Measurements from ENCODE around the gene NTSR1. TPM values are rescaled to one million over a fixed set of nuclear protein-coding genes. Genes with fewer than 3 reads are reported as not detected.

The NTSR1 gene
- polyA plus RNA-seq, 3 donors, result 0.35 to 2.5 (median 0.40) TPM

GRCh38 chr20:62706857-62707256 is 1.8 kb upstream of the NTSR1 start:
- Histone ChIP-seq H3K27ac (ENCODE audit: low read depth in 1 of 2, low read length in 2 of 2) (no peak overlapping the region), H3K4me2 (replicated peaks; ENCODE audit: extremely low read depth, low read length, poor library complexity, severe bottlenecking) (no peak overlapping the region), H3K9me3 (replicated peaks in 1 of 2; ENCODE audit: control insufficient read depth in 1 of 2, insufficient read depth in 1 of 2, low read length in 2 of 2) (no peaks in the 10 kb centered on the region), H3K27me3 (ENCODE audit: control insufficient read depth in 2 of 2, insufficient read depth in 2 of 2, low read length in 2 of 2) (peaks cover 0 to 24% of the 10 kb centered on the region in 2 donors), H3K9ac (ENCODE audit: insufficient read depth, low read length, poor library complexity, severe bottlenecking) (no peak overlapping the region), H3K36me3 (replicated peaks in 1 of 2; ENCODE audit: control insufficient read depth in 1 of 2, insufficient read depth in 2 of 2, low read length in 2 of 2) (no peaks in the 10 kb centered on the region), H2AFZ (ENCODE audit: insufficient read depth, low read depth, low read length, poor library complexity, severe bottlenecking) (no peak overlapping the region), H3K4me3 (replicated peaks in 1 of 3; ENCODE audit: low read depth in 2 of 3, low read length in 3 of 3) (no peak overlapping the region), H4K20me1 (ENCODE audit: insufficient read depth, low read length) (no peaks in the 10 kb centered on the region), H3K79me2 (ENCODE audit: insufficient read depth, low read length) (peaks cover 17% of the 10 kb centered on the region), H3K4me1 (ENCODE audit: control insufficient read depth in 1 of 2, insufficient read depth in 2 of 2, low read length in 2 of 2) (peaks cover 60 to 81% of the 10 kb centered on the region in 2 donors)
- WGBS (ENCODE audit: insufficient coverage), result 91% methylated on average over 12 of the region's 12 CpGs
- Mint-ChIP-seq H3K4me3 (no peak overlapping the region), H3K9me3 (peaks cover 0 to 3% (median 0%) of the 10 kb centered on the region in 7 donors), H3K27ac (peak overlapping the region in 1 of 7 donors; percentile 17), H3K27me3 (ENCODE audit: low read depth in 3 of 3) (peaks cover 22 to 48% (median 43%) of the 10 kb centered on the region in 3 donors), H3K36me3 (peaks cover 0 to 8% of the 10 kb centered on the region in 2 donors), H3K4me1 (peaks cover 64% of the 10 kb centered on the region)
- intact Hi-C loops (cut with micrococcal nuclease), result loop anchor here in 1 of 2 donors (5.0 kb wide), 1 partner anchor 40 kb away; no protein-coding TSS in a partner anchor
- no peak for TF ChIP-seq CTCF (IDR thresholded peaks at IDR 0.05)
- DNase-seq, result no peak

DNA sequence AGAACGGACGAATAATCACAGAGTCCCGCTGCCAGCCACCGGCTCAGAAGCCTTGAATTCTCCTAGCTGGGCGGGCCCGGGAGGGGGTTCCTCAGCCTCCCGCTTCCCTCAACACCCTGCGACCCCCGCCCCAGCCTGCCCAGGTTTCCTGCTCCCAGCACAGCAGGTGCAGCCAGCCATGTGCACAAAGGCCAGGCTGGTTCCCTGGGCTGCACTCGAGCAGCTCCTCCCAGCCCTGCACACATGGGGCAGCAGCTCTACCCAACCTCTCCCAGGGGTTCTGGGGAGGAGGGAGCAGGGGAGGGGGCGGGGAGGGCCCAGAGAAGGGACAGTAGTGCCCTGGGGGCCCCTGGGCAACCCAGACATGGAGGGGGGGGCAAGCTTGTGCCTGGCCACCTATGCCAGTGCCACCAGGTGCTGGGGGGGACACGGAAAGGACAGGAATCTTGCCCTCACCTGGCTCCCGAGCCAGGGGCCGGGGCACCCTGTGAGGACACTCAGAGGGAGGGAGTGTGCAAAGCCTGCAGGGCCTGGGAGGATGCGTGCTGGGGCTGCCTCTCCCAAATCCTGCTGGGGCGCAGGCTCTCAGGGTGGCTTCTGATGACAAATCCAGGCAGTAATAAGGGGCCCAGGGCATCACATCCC is 1.2 kb upstream of the NTSR1 start:
- Histone ChIP-seq H3K9ac (ENCODE audit: insufficient read depth, low read length, poor library complexity, severe bottlenecking) (no peak overlapping the region), H2AFZ (ENCODE audit: insufficient read depth, low read depth, low read length, poor library complexity, severe bottlenecking) (no peak overlapping the region), H3K9me3 (replicated peaks in 1 of 2; ENCODE audit: control insufficient read depth in 1 of 2, insufficient read depth in 1 of 2, low read length in 2 of 2) (no peaks in the 10 kb centered on the region), H3K4me1 (ENCODE audit: control insufficient read depth in 1 of 2, insufficient read depth in 2 of 2, low read length in 2 of 2) (peaks cover 60 to 81% of the 10 kb centered on the region in 2 donors), H4K20me1 (ENCODE audit: insufficient read depth, low read length) (no peaks in the 10 kb centered on the region), H3K27me3 (ENCODE audit: control insufficient read depth in 2 of 2, insufficient read depth in 2 of 2, low read length in 2 of 2) (peaks cover 0 to 24% of the 10 kb centered on the region in 2 donors), H3K4me3 (replicated peaks in 1 of 3; ENCODE audit: low read depth in 2 of 3, low read length in 3 of 3) (no peak overlapping the region), H3K27ac (ENCODE audit: low read depth in 1 of 2, low read length in 2 of 2) (no peak overlapping the region), H3K36me3 (replicated peaks in 1 of 2; ENCODE audit: control insufficient read depth in 1 of 2, insufficient read depth in 2 of 2, low read length in 2 of 2) (no peaks in the 10 kb centered on the region), H3K79me2 (ENCODE audit: insufficient read depth, low read length) (peaks cover 22% of the 10 kb centered on the region), H3K4me2 (replicated peaks; ENCODE audit: extremely low read depth, low read length, poor library complexity, severe bottlenecking) (no peak overlapping the region)
- Mint-ChIP-seq H3K36me3 (peaks cover 5 to 10% of the 10 kb centered on the region in 2 donors), H3K4me3 (peak overlapping the region in 1 of 2 donors; percentile 82), H3K27ac (no peak overlapping the region), H3K27me3 (ENCODE audit: low read depth in 3 of 3) (peaks cover 26 to 48% (median 43%) of the 10 kb centered on the region in 3 donors), H3K4me1 (peaks cover 67% of the 10 kb centered on the region), H3K9me3 (peaks cover 0 to 3% (median 0%) of the 10 kb centered on the region in 7 donors)
- WGBS (ENCODE audit: insufficient coverage), result 63% methylated on average over 14 of the region's 16 CpGs
- no peak for TF ChIP-seq CTCF (IDR thresholded peaks at IDR 0.05)
- no peak for DNase-seq
- intact Hi-C loops (cut with micrococcal nuclease), result loop anchor here in 1 of 2 donors (5.0 kb wide), 1 partner anchor 40 kb away; no protein-coding TSS in a partner anchor
